Measurements from ENCODE around the gene EZR.

The EZR gene

GRCh38 chr6:158775832-158776231, 43.3 kb downstream of the EZR start:
- DNase-seq (ENCODE audit: low read depth) = no peak

GRCh38 chr6:158774717-158775449, 44.3 kb downstream of the EZR start:
- DNase-seq (ENCODE audit: low read depth) = no peak

GRCh38 chr6:158773581-158774449, 45.4 kb downstream of the EZR start:
- no peak for DNase-seq (ENCODE audit: low read depth)

- DNase-seq (ENCODE audit: low read depth) = peak; percentile 37
Observed at GRCh38 chr6:158772851-158773371, 46.3 kb downstream of the EZR start.

GRCh38 chr6:158772172-158772571, 47.0 kb downstream of the EZR start:
- DNase-seq (ENCODE audit: low read depth) = no peak

- DNase-seq (ENCODE audit: low read depth) = no peak
Observed at GRCh38 chr6:158771399-158772152, 47.6 kb downstream of the EZR start.

- DNase-seq (ENCODE audit: low read depth) = no peak
Observed at GRCh38 chr6:158770533-158771330, 48.4 kb downstream of the EZR start.

- DNase-seq (ENCODE audit: low read depth) = no peak
Observed at GRCh38 chr6:158769771-158770432, 49.3 kb downstream of the EZR start.

GRCh38 chr6:158769234-158769770, 49.9 kb downstream of the EZR start:
- no peak for DNase-seq (ENCODE audit: low read depth)

GRCh38 chr6:158768436-158768835, 50.7 kb downstream of the EZR start:
- no peak for DNase-seq (ENCODE audit: low read depth)

GRCh38 chr6:158767709-158768108, 51.5 kb downstream of the EZR start:
- no peak for DNase-seq (ENCODE audit: low read depth)

- DNase-seq (ENCODE audit: low read depth) = no peak
Observed at GRCh38 chr6:158766621-158767455, 52.3 kb downstream of the EZR start.

GRCh38 chr6:158765499-158766068, 53.6 kb downstream of the EZR start:
- no peak for DNase-seq (ENCODE audit: low read depth)

- no peak for DNase-seq (ENCODE audit: low read depth)
Observed at GRCh38 chr6:158764926-158765325, 54.2 kb downstream of the EZR start.

GRCh38 chr6:158764183-158764849, 54.9 kb downstream of the EZR start:
- no peak for DNase-seq (ENCODE audit: low read depth)

- DNase-seq (ENCODE audit: low read depth) = no peak
Observed at GRCh38 chr6:158763434-158764182, 55.6 kb downstream of the EZR start.

GRCh38 chr6:158762787-158763433, 56.3 kb downstream of the EZR start:
- no peak for DNase-seq (ENCODE audit: low read depth)

- no peak for DNase-seq (ENCODE audit: low read depth)
Observed at GRCh38 chr6:158761746-158762145, 57.4 kb downstream of the EZR start.
